COR-L47 (cell line): ENCODE measurements around the gene RASA3.

Experiments used
- DNase-seq: peaks from one replicate; lab custom pipeline; 2025; lab: John Stamatoyannopoulos, UW

RASA3 gene

GRCh38 chr13:113981611-113982295 lies 150.7 kb downstream of the RASA3 start:
- DNase-seq = no peak

DNA sequence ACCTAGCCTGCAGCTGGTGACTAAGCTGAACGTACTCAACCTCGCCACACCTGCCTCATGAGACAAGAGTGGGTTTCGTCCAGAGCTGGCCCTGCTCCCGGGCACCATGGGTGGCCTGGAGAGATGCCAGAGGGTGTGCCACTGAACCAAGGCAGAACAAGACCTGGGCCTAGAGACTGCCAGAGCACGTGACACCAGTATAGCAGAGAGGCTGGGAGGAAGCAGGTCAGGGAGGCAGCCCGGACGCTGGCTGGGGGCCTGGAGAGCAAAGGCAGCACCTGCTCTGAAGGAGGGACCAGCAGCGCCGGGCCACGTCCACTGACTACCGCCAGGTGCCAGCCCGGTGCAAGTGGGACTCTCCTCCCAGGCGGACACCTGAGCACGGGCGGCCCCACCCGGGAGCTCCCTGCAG lies 151.2 kb downstream of the RASA3 start:
- peak; percentile 99 for DNase-seq

- no peak for DNase-seq
These were observed 151.8 kb downstream of the RASA3 start for GRCh38 chr13:113980489-113981064.

- no peak for DNase-seq
These were observed 152.5 kb downstream of the RASA3 start for GRCh38 chr13:113979791-113980471.

- no peak for DNase-seq
These were observed 153.5 kb downstream of the RASA3 start for GRCh38 chr13:113978741-113979481.

DNA sequence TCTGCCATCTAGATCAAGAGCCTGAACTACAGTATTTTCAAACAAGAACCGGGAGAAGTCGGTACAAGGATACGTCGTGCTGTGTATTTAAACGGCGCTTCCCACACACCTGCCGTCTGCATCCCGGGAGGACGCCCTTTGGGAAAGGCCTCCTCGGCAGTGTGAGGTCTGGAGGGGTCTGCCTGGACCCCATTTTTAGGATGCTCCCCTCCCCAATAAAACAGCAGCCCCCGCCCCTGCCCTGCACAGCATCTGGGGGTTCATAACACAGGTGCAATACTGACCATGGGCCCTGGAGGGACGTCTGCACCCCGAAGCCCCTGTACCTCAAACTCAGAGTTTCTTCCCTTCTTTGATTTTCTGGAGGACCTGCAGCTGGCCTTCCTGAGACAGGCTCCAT lies 154.4 kb downstream of the RASA3 start:
- no peak for DNase-seq

- DNase-seq = no peak
These were observed 155.4 kb downstream of the RASA3 start for GRCh38 chr13:113976711-113977684.

DNA sequence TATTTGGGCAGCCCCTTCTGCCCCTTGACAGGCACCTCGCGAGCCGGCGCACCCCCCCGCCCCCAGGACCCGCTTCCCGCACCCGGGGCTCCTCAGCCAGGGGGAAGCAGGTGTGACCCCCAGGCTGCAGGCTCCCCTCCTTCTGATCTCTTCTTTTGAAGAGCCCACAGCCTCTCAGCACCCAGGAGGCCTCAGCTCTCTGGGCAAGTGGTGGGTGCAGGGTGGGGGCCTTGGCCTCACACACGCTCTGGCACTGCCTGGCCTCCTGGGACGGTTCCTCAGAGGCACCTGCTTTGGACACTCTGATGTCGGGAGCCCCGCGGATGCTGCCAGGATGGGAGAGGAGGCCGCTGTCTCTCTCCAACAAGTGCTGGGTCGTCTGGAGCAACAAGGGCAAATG lies 157.0 kb downstream of the RASA3 start:
- DNase-seq = no peak

DNA sequence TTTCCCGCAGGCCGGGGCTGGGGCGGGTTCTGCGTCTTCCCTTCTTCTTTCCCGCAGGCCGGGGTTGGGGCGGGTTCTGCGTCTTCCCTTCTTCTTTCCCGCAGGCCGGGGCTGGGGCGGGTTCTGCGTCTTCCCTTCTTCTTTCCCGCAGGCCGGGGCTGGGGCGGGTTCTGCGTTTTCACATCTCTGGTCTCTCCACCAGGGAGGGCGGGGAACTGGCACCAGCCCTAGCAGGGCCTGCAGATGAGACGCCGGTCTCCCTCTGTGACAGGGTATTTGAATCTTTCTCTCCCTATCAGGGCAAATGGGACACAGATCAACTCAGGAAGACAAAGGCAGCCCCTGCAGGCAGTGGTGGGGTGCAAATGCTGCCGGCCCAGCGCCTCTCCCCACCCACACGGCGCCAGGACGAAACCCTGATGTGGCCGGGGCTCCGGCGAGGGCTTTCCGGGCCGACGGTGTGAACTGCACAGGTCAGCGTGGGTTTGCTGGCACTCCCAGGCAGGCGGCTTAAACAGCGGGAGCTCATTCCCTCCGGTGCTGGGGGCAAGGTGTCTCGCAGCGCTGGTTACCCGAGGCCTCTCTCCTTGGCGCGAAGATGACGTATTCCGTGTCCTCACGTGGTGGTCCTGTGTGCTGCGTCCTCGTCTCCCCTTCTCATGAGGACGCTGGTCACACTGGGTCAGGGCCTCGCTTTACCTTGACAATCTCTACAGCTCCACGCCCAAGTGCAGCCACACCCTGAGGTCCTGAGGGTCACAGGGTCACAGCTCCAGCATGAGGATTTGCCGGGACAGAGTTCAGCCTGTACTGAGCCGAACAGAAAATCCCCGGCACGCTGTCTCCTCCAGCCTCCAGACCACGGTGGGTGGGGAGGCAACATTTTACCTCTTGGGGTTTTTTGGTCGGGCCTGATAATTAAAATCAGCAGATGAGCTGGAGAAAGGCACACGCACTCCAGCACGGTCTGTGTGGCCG lies 157.8 kb downstream of the RASA3 start:
- no peak for DNase-seq

DNA sequence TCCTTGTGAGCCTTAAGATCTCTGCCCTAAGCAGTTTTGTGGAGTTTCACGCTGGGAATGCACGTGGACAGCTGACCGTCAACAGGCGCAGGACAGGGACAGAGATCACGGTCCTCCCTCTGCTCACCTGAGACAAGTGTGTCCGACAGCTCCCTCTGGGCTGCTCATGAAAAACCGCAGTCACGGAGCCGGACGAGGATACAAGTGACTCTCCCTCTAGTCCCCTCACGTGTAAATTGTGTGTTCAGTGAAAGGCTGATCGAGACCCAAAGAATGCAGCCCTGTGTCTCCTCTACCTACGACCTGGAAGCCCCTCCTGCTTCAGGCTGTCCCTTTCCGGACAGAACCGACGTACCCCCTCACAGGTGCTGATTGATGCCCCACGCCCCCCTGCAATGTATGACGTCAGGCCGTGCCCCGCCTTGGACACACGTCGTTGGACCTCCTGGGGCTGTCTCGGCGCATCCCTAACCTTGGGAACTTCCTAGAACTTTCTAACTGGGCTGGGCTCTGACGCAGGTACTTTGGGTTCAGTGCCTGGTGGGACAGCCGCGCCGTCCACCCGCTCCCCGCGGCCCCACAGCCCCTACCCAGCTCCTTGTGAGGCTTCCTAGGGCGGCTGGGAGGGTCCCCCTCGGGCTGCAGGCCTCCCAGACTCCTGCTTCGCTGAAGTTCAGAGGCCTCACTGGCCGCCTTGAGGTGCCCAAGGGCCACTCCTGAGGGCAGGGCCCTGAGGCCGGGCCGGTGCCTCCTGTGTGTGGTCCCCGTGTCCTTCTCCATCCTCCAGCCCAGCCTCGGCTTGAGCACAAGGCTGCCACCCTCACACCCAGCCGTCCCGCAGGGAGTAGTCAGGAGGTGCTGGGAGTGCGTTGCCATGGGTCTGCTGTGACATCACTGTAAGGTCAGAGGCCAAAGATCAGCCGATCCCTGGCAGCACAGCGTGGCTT lies 158.9 kb downstream of the RASA3 start, which contains the start of gene C13orf46:
Gene C13orf46 (minus strand): TSS at position 859 of the 947 bp plus-strand sequence. CDS start 79 bp downstream, at position 780.
- no peak for DNase-seq

- no peak for DNase-seq
These were observed 159.8 kb downstream of the RASA3 start for GRCh38 chr13:113972451-113973217.

DNA sequence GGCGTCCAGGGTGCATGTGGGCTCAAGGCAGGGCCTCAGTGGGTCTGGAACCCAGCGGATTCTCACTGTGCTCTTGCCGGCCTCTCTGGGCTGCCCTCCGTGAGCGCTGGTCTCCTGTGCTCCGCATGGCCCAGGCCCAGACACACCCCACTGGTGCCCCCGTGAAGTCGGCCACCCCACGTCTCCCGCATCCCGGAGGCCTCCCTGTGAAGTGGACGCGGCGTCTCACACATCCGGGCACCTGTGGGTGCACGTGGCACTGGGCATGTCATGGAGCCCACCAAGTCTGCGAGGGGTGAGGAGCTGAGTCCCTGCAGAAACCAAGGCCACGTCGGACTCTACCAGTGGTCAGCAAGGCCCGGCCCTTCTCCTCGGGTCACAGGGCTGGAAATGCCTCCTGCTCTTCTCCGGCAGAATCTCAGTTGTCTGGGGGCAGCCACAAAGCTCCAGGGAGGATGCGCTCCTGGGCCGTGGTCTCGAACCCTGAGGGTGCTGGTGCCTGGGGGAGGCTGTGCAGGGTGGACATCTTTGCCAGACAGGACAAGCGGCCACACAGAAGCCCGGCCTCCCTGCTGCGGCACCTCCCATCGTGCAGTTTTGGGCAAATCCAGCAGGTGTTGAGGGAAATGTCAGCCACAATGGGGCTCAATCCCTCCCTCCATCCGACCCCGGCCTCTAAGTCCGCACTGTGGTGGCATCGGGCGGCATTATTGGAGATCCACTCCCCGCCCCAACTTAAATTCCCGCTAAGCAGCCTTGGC lies 160.8 kb downstream of the RASA3 start:
- no peak for DNase-seq

DNA sequence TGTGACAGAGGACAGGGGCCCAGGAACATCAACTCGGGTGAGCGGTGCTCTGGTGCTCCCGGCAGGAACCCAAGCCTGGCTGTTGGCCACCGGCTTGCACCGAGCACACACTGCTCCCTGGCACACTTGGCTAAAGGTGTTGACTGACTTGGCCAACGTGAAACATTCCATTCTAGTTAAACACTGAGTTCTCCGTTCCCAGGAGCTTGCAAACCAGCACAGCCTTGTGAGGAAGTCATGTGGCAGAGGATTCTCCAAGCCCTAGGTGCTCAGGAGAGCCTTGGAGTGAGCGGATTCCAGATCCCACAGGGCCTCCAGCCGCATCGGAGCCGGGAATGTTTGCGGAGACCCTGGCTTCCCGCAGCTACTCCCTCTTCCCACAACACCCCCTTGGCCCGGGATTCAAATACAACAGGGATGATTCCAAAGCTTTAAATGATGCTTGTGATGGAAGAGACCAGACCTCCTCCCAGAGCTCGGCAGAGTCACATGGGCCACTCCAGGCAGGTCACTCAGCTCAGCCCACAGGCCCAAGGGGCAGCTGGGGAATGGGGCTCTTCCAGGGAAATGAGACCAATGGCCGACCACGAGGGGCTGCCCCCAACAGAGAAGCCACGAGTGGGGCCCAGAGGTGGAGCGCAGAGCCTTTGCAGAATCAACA lies 161.5 kb downstream of the RASA3 start:
- peak; percentile 30 for DNase-seq

- no peak for DNase-seq
These were observed 162.3 kb downstream of the RASA3 start for GRCh38 chr13:113969973-113970611.

DNA sequence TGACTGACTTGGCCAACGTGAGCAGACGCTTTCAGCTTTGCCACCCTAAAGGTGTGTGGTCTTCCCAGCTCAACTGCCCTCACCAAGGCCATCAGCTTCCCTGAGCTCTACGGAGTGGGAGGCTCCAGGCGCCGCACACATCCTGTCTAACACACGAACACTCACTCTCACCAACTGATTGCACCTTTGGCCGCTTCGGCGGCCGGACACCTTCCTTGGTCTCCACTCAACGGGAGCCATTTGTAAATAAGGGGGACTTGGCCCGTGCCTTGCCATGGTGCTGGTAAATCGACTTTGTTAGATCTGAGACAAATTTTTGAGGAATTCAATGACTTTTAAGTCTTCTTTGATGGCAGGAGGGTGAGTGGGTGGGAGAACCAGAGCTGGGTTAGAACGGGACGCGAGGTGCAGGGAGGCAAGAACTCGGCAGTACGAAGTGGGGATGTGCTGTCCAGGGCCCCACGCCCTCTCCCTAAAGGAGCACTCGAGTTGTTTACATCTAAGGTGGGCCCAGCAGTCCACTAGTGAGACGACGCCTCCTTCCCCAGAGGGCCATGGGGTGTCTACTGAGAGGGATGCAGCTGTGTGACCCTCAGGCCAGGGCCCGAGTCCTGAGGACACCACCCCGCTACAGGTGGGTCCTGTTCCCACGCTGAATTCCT lies 163.0 kb downstream of the RASA3 start:
- DNase-seq = no peak
